ENCODE measurements around the gene ADAM11. TPM values are rescaled to one million over a fixed set of nuclear protein-coding genes. Genes with fewer than 3 reads are reported as not detected.

ADAM11 gene
- total and polyA plus RNA-seq, 2 of the 8 experiments (the other 6 are each of a cell fraction or from before 2014, with no cell fraction given): 2.3 to 2.9 TPM

DNA sequence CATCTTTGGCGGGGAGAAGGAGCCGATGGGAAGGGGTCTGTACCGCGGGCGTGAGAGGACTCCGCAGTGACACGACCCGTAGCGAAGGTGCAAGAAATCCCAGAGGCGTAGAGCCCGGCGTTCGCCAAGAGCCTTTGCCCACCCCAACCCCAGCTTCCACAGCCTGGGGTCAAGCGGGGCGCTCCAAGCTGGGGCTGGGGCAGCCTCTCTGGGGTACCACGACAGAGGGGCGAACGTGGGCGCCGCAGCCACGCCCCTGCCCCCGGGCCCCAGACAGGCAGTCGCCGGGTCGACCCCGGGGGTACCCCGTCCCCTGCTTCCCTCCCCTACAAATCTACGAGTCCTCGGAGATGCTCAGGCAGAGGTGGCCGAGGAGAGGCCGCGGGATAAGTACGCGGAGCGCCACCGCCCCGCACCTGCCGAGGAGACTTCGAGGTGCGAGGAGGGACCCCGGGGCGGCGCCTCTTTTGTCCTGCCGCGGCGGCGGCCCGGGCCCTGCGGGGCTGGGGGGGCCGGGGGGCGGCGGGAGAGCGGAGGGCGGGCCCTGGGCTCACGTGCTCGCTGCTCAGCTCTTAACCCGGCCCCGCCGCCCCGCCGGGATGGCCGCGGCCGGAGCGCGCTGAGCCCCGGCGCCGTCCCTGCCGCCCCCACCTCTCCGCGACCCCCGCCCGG lies at the start of gene ADAM11 (continued):
- TF ChIP-seq RAD21 (IDR thresholded peaks at IDR 0.05 in 1 of 2, conservative IDR thresholded peaks at IDR 0.05 in 1 of 2; ENCODE audit: low read depth in 2 of 2, low read length in 2 of 2): no peak
- no peak for TF ChIP-seq CHD2 (IDR thresholded peaks at IDR 0.05; ENCODE audit: low read length)
- TF ChIP-seq SIN3A (conservative IDR thresholded peaks at IDR 0.05 in 1 of 2, IDR thresholded peaks at IDR 0.05 in 1 of 2; ENCODE audit: low read depth in 1 of 2, low read length in 2 of 2): no peak
- TF ChIP-seq E2F6 (IDR thresholded peaks at IDR 0.05): peak; percentile 41
- TF ChIP-seq ASH2L (IDR thresholded peaks at IDR 0.05; ENCODE audit: low read length): no peak
- TF ChIP-seq SRF (IDR thresholded peaks at IDR 0.05; ENCODE audit: low read depth, low read length): no peak
- no peak for TF ChIP-seq ATF3 (IDR thresholded peaks at IDR 0.05; ENCODE audit: insufficient read depth, low read depth, low read length)
- TF ChIP-seq JUND (IDR thresholded peaks at IDR 0.05; ENCODE audit: low read length): no peak
- TF ChIP-seq MAX (IDR thresholded peaks at IDR 0.05): peak; percentile 37; the same call in 1 of the 2 replicates
- no peak for TF ChIP-seq RXRA (IDR thresholded peaks at IDR 0.05; ENCODE audit: insufficient read depth, low read depth, low read length)
- TF ChIP-seq EZH2 (IDR thresholded peaks at IDR 0.05; ENCODE audit: low read depth, low read length, severe bottlenecking): peak; percentile 45
- TF ChIP-seq TAF7 (optimal IDR thresholded peaks at IDR 0.05; ENCODE audit: borderline replicate concordance, low read depth, low read length): no peak
- no peak for TF ChIP-seq CHD1 (IDR thresholded peaks at IDR 0.05; ENCODE audit: low read depth, low read length)
- TF ChIP-seq JUN (IDR thresholded peaks at IDR 0.05; ENCODE audit: low read depth, low read length): no peak
- TF ChIP-seq BCL11A (IDR thresholded peaks at IDR 0.05; ENCODE audit: low read depth in 2 of 2, low read length in 2 of 2): no peak
- no peak for TF ChIP-seq TEAD4 (IDR thresholded peaks at IDR 0.05; ENCODE audit: low read depth, low read length)
- TF ChIP-seq POLR2AphosphoS5 (IDR thresholded peaks at IDR 0.05; ENCODE audit: low read depth, low read length): no peak
- TF ChIP-seq BRCA1 (IDR thresholded peaks at IDR 0.05; ENCODE audit: low read depth, low read length): no peak
- TF ChIP-seq SAP30 (IDR thresholded peaks at IDR 0.05; ENCODE audit: insufficient read depth, insufficient replicate concordance, low read length): no peak
- TF ChIP-seq POLR2A (IDR thresholded peaks at IDR 0.05; ENCODE audit: control extremely low read depth in 1 of 2, low read depth in 2 of 2, low read length in 2 of 2): no peak
- TF ChIP-seq POU5F1 (IDR thresholded peaks at IDR 0.05; ENCODE audit: low read depth, low read length): no peak
- TF ChIP-seq EGR1 (IDR thresholded peaks at IDR 0.05; ENCODE audit: borderline replicate concordance, low read depth, low read length): no peak
- TF ChIP-seq KDM1A (IDR thresholded peaks at IDR 0.05; ENCODE audit: borderline replicate concordance, low read length): no peak
- peak; percentile 42 for TF ChIP-seq KDM4A (IDR thresholded peaks at IDR 0.05; ENCODE audit: low read depth, low read length, severe bottlenecking)

All from H1 (cell line).